Mucosa of gallbladder (tissue), 1 donor: ENCODE results near the gene C3orf22. TPM values are rescaled to one million over a fixed set of nuclear protein-coding genes. Genes with fewer than 3 reads are reported as not detected.

Source experiments
- DNase-seq: peaks from one replicate; pipeline ENCODE4 v3.0.0-alpha.2; 2020; ENCODE audit warnings: low spot score
- total RNA-seq: library from RNA; stranded (reverse); gene quantifications from one replicate; pipeline ENCODE4 v1.2.1, GENCODE V29; 2021
- donor health status: DM: no; HTN: no; CAD: no.

The C3orf22 gene
- total RNA-seq, 1 donor from 2014 or later, result not detected

DNA sequence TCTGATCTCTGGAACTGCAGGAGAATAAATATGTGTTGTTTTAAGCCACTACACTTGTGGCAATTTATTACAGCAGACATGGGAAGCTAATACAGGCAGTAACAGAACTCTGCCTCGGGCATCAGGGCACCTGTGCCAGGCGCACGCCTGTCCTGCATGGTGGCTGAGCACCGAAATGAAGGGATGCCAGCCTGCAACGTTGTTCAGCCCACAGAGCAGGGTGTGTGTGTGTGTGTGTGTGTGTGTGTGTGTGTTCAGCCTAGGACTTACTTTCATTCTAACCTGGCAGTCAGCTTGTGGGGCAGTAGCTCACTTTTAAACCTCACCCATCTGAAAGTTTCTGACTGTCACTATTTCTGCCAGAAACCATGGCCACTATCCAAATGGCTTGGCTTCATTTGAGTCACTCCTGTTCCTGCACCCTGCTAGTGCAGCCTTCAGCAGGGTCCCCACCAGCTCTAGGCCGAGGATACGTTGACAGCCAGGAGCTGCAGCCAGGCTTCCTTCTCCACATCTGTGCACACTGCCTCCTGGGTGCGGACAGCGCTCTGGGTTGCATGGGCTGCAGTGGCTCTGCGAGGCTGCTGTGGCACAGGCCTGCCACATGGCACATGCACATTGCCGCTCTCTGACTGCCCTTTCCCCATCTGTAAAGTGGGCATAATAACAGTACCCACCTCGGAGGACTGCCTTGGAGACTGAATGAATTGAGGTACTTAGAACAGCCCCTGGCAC is 45.6 kb downstream of the C3orf22 start:
- no peak for DNase-seq

DNA sequence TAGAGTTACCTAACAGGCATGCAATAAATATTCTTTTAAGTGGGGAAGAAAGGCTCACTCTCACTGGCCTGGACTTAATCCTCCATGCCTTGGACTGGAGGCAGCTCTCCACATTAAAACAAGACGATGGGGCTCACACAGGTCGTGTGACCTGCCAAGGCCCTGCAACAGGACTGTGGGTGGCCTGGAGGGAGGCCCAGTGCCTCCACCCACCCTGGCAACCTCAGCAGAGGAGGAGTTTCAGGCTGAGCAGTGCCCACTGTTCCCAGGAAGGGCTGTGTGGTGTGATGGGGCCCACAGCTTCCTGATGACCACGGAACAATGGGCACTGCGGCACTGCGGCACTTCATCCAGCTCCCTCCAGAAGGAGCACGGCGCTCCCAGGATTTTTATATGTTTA is 46.7 kb downstream of the C3orf22 start:
- DNase-seq, result no peak

DNA sequence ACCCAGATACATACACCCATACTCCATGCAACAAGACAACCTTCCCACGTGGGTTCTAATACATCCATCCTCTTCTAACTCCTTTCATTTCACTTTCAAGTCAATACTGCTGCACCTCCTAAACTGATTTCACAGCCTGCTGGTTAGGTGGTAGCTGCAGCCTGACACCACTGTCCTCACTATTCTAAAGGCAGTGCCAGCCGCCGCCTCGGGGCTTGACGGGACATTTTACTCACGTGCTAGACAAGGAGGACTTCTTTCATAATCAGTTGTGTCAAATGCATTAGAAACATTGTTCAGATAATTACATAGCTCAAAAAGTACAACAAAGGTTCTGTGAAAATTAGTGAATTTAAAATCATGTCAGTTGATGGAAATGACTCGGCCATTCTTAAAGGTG is 47.4 kb downstream of the C3orf22 start:
- DNase-seq, result no peak

DNA sequence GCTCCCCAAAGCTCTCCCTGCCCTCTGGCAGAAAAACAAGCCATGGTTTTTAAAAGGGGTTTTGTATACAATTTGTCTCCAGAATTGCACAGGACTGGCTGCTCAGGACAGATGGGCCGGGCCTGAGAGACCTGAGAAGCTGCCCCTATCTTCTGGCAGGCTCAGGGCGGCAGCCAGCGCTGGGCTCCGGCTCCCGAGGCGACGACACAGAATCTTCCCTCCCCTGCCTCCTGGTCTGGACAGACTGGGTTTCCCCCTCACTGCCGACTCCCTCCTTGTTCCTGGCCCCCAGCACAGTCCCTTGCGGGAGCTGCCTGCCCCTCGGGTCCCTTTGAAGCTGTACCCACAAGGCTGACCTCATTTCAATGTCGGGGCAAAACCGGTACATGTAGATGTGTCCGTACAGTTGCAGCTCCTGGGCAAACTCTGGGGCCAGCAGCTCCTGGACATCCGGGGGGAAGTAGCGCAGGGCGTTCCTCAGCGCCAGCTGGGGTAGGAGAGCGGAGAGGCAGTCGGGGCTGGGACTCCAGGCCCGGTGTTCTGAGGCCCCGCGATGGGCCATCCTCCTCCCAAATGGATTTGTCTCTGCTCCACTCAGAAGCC is 48.3 kb downstream of the C3orf22 start:
- no peak for DNase-seq

DNA sequence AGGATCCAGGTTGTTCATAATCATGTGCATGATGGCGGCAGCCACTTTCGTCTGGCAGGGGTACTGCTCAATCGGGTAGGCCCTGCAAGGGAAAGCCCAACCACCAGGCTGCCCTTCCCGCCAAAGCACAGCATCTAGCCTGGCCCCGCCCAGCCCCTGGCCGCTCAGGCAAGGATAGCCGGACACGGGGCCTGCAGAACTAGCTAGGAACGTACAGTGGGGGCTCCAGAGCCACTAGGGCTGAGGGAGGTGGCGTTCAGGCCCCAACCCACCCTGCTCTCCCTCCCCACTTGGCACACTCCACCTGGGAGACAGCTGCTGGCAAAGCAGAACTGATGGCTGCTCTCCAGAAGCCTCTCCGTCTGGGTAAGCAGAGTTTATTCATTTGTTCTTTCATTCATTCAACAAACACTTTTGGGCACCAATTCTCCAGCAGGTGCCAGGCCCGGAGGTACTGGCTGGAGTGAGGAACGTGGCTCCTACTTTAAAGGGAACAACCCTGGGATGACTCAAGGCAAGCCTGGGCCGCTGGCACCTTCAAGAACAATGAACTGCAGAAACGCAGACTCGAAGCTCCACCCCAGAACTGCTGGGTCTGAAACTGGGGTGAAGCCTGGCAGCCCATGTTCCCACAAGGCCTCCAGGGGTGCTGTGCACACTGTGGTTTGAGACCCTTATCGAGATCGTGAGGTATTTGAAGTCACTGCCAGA is 49.0 kb downstream of the C3orf22 start:
- DNase-seq, result no peak

DNA sequence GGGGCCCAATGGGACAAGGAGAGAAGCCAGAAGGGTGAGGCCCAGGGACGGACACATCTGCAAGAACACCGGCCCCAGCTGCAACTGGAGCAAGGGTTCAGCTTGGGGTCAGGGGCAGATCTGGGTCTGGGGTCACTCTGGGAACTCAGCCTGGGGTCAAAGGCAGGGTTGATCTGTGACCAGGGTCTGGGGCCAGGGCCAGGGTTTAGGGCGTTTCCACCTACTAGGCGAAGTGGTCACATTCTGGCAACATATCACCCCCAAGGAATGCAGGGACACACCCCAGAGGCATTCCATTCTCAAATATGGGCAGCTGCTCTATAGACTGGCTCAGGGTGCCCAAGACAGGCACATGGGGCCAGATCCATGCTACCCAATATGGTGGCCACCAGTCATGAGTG is 50.2 kb downstream of the C3orf22 start:
- no peak for DNase-seq

DNA sequence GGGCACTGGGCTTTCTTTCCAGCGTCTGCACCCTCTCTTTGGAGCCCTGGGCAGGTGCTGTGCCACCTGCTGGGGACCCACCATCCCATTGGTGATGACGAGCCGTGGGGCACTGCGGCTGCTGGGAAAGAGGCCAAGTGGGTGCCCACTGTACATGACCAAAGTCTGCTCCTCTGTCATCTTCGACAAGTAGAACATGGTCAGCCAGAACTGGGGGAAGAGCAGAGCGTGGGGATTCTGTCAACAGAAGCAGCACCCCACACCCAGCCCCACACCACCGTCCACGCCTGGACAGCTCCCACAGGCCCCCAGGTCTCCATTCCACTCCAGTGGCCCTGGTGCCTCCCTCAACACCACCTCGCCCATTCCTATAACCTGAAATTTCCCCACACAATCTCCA is 50.8 kb downstream of the C3orf22 start:
- DNase-seq, result no peak

DNA sequence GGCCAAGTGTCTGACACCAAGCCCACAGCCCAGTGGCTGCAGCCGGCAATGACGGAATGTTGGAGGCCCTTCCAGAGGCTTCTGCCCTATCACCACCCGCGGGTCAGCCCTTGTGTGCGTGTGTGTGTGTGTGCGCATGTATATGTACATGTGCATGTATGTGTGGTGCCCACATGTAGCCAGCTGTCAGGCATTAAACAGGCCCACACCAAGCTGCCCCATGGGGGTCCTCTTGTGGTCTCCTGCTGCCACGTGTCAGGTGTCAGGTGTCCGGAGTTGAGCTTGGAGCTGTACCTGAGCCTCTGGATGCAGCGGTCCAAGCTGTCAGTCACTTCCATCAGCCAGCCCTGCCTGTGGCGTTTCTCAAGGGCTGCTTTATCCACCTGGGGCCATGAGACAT is 55.0 kb downstream of the C3orf22 start:
- DNase-seq, result no peak

DNA sequence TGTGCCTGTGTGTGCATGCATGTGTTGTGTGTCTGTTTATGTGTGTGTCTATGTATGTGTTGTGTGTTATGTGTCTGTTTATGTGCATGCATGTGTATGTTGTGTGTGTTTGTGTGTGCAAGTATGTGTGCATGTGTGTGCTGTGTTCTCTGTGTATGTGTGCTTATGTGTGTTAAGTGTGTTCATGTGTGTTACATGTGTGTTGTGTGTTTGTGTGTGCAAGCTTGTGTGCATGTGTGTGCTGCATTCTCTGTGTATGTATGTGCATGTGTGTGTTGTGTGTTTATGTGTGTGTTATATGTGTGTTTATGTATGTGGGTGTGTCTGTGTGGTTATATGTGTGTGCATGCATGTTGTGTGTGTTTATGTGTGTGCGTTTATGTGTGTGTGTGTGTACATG is 56.1 kb downstream of the C3orf22 start:
- no peak for DNase-seq

DNA sequence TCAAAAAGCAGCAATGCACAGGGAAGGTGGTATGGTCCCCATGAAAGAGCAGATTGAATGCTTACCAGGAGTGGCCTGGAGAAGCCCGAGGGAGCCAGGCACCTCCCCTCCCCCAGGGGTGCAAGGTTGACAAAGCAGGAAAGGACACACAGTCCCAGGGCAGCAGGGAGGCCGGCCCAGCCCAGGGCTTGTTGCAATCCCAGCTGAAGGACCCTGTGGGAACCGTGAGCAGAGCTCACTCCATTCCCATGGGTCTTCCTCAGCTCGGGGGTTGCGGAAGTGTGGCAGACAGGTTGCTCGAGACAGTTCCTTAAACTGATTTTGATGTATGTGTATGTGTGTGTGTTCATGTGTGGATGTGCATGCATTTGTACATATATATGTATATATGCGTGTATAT is 57.0 kb downstream of the C3orf22 start:
- DNase-seq, result no peak

DNA sequence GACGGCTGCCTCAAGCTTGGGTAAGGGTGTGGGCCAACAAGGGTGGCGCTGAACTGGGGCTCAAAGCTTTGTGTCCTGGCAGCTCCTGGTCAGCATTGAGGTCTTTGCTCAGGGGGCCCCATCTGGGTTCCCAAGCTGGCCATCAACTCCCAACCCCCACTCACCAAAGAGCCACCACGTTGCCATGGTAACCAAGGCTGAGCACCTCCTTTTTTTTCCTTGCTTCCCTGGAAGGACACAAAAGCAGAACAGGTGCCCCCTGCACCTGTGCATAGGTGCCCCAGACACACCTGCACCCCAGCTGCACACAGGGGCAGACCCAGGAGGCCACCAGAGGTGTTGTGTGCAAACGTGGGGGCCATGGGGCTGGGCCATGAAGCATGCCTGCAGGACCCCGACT is 57.7 kb downstream of the C3orf22 start:
- no peak for DNase-seq

DNA sequence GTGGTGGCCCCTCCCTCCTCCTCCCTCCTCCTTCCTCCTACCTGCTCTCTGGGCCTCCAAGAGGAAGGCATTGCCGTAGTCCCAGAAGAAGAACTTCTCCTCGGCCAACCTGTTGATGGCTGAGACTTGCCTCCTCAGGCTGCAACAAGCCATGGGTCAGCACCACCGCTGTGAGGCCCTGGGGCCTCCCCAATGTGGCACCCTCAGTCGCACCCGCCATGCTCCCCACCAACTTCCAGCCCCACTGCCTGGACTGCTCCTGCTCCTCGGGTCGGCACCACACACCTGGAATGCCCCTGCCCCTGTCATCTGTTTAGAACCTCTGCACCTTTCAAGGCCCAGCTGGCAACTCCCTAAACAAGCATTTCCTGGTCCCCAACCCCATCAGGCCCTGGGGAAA is 58.7 kb downstream of the C3orf22 start:
- no peak for DNase-seq

Other genes starting within 250 kb of the C3orf22 start
- gene KLF15, start 201.5 kb downstream of the C3orf22 start, total RNA-seq, result 28.1 TPM
- 0.40 TPM for gene CFAP100, start 164.0 kb downstream of the C3orf22 start, total RNA-seq
- 34.6 TPM for gene ZXDC, start 83.0 kb downstream of the C3orf22 start, total RNA-seq
- gene UROC1, start 41.2 kb downstream of the C3orf22 start, total RNA-seq, result 0.14 TPM
- gene CHST13, start 34.8 kb downstream of the C3orf22 start, total RNA-seq, result 0.29 TPM
- 6.4 TPM for gene TXNRD3, start 96.2 kb upstream of the C3orf22 start, total RNA-seq
- gene CHCHD6, start 145.3 kb upstream of the C3orf22 start, total RNA-seq, result 12.3 TPM